Myocyte (in vitro differentiated cells): ENCODE measurements around the gene UGT2B7. TPM values are rescaled to one million over a fixed set of nuclear protein-coding genes. Genes with fewer than 3 reads are reported as not detected.

Experiments
- DNase-seq: peaks from one replicate; pipeline ENCODE4 v3.0.0-alpha.2; 2012; ENCODE audit warnings: low read depth
- total RNA-seq: library from RNA; depleted of rRNA; stranded (reverse); fragments of >200 nt; gene quantifications from 2 replicates; pipeline ENCODE4 v1.2.3, GENCODE V29; 2014

UGT2B7 gene
- total RNA-seq, 1 donor from 2014 or later: 0.43 TPM

- DNase-seq: no peak
Measured at GRCh38 chr4:69147334-69147733, 51.1 kb downstream of the UGT2B7 start.

- DNase-seq: no peak
Measured at GRCh38 chr4:69154021-69154420, 57.7 kb downstream of the UGT2B7 start.

- DNase-seq: no peak
Measured at GRCh38 chr4:69156913-69157312, 60.6 kb downstream of the UGT2B7 start.

Other genes with a start within 250 kb of the UGT2B7 start
- gene UGT2A3, start 144.7 kb upstream of the UGT2B7 start, total RNA-seq: not detected in 2 replicates
- gene UGT2B11, start 118.3 kb downstream of the UGT2B7 start, total RNA-seq: not detected in 2 replicates
- gene UGT2B28, start 184.0 kb downstream of the UGT2B7 start, total RNA-seq: not detected in 2 replicates